HUDEP-2 (cell line): ENCODE results near the gene CLDND1.
"Not testable (repeated sequence)": the region's sequence is repeated elsewhere in the genome, so short reads cannot be mapped to it uniquely, and the experiment has no call there.

ENCODE experiments used
- DNase-seq, 76 experiments: peaks; one replicate each; lab custom pipeline; 2025; ENCODE audit not compliant: unreplicated experiment in 76 of 76; lab: John Stamatoyannopoulos, UW

CLDND1 gene

DNA sequence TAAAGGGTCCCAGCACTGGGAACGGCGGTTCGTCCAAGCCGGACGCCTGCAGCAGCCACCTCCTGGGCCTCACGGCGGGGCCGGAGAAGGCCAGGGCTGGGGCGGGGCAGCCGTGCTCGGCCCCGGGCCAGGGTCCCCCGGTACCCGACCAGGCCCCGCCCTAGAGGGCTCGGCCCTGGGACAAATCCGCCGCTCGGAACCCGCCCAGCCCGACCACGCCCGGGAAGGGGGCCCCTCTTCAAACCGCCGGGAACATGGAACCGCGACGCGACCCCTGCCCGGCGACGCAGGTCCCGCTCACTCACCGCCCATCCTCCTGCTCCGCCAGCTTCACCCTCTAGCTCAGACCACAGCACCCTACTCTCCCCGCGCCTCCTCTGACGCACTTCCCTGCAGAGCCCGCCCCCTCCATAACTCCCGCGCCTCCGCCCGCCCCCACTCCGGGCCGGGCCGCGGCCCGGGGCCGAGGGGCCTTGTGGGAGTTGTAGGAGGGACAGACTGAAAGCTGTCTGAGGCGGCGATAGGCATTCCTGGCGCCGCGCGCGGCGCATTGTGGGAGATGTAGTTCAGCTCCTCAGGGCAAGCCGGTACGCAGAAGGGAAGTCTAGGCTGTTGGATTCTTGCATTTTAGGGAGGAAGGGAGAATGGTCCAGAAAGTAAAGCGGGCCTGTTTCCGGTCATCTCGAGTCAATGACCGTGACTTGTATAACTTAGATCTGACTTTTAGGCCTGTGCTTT lies at the start of gene CLDND1:
Gene CLDND1 (minus strand): TSS at position 359 of the 738 bp plus-strand sequence. CDS start 1,478 bp downstream, outside the sequence.
- peak; percentile 26 to 96 (median 92) for DNase-seq

DNA sequence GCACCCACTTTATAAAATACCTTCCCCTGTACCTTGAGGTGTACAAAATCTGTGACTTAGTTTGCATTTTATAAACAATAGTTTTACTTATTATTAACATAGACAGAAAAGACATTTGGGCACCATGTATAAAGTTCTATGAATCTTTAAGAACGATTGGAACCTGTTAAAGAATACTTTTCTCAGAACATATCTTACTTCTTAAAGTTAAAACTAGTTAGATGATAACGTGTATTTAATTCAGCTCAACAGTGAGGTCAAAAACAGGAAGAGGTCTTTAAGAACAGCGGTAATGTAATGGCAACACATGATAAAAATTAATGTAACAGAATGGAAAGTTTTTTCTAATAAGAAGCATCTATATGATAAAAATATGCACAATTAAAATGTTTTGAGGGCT lies 45.7 kb upstream of the CLDND1 start:
- no peak for DNase-seq

DNA sequence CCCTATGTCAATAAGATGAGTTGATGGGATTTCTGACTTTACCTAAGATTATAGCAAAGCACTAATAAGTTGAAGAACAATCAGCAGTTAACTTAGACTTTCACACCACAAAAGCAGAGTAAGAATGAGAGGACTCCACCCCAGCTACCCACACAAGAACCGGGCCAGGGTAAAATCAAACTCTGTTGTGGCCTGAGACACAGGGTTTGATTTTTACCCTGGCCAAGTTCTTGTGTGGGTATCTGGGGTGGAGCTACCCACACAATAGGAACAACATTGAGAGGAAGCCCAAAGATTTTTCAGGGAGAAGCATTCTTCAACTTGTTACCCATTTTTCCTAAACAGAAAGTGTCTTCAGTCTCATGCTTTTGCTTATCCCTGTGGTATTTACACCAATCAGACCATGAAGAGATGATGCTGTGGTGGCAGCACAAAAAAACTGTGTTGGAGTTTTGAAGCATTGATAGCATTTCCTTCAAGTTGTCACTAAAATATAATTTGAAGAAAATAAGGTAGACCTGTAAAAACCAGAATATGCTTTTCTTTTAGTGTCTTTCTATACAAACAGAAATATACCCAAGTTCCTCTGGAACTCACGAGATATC lies 45.1 kb upstream of the CLDND1 start:
- no peak for DNase-seq

DNA sequence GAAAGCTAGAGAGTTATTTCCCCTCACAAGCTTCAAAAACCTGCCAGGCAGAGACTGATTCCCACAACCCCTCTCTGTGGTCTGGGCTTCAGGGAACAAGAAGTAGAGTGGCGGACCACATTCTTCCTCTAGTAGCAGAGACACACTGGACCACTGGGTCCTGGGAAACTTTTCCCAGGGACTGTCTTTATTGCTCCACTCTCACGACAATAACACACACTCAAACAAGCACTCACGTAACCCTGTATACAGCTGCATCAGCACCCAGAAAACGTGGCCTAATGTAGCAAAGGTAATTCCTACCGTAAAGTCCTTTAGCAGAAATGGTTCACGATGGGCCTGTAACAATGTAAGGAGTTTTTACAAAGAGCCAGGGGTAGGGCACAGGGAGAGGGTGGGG lies 43.1 kb upstream of the CLDND1 start:
- DNase-seq, result no peak

DNA sequence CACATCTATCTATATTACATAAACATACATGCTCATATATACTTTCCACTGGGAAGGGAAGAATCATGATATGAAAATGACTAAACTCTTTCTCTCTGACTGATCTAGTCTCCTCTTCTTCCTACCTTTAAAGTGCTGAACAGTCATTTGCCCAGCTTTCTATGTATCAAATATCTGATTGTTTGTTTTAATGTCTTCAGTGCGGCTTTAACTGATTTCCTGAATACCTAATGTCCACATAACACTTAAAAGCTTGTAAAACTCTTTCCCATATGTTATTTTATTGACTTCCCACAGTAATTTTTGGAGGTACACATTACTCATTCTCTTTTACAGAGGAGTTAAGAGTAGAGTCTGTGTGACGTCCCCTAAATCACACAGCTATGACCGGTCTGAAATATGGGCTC lies 42.5 kb upstream of the CLDND1 start:
- no peak for DNase-seq

DNA sequence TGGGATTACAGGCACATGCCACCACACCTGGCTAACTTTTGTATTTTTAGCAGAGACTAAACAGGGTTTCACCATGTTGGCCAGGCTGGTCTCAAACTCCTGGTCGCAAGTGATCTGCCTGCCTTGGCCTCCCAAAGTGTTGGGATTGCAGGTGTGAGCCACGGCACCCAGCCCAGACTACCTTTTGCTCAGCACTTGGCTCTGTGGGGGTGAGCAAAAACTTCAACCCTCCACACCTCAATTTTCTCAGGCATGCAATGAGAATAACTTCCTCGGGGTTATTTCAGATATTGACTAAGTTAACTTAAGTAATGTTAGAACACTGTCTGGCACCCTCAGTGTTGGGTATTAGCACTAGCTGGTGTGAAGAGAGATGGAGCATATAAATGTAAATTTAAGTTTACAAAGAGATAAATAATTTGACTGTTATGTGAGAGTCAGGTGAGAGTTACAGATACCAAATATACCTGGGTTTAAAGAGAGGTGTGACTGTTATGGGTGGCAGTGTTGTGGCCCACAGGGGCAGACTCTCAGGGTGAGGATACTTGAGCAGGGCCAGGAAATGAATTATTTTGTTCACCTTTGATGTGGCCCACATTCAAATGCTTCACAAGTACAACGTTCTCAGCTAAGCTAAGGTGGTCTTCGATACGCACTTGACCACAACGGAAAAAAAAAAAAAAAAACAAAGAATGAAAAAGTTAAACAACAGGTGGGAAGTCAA lies 41.7 kb upstream of the CLDND1 start:
- DNase-seq, result no peak

DNA sequence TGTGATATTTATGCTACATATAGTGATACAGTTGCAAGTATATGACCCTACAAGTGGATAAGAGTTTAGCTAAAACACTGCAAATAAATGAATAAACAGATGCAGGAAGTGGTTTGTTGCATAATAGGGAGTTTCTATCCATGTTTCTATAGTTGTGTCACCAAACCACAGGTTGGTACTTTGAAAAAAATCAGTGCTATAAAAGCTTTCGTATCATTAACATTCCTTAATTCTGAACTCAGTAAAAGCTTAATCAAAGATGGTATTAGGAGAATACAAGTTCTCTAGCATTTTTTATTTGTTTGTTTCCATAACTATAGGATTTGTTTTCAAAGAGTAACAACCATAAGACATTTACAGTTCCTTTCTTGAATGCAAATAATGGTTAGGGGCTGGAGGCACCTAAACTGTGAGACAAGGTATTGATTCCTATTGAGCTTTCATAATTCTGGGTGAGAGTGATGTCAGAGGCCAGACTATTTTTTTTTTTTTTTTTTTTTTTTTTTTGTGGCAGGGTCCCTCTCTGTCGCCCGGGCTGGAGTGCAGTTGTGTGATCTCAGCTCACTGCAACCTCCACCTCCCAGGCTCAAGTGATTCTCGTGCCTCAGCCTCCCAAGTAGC lies 41.1 kb upstream of the CLDND1 start:
- DNase-seq, result no peak

DNA sequence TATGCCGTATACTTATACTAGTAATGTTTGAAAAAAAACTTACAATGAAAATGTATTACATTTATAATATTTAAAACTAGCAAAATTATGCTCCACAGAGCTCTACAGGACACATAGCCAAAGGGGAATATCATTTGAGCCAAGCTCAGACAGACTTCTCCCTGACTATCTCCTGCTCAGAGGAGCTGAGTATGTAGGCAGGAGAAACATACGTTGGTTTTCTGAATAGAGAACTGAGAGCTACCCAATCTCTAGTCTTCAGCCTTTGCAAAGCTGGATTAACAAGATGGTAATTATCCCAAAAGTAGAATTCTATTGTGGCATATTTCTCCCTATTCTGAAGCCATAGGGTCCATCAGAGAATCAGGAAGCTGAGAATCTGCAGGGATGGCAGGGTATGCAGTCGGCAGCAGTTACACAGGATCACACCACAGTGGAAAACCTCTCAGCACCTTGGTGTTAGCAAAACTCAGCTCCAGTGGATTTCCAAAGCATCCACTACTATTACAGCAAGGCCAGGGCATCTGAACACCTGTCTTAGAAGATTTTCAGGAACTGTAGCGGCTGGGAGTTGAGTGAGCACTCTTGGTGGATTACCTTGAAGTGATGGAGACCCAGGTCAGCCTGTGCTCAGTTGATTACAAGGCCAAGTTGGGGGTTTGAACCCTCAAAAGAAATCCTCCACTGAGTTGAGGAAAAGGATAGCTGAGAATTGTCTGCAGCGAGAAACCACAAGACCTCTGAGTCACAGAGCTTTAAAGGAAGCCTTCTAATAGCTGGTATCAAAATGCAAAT lies 39.2 kb upstream of the CLDND1 start:
- DNase-seq, result no peak

DNA sequence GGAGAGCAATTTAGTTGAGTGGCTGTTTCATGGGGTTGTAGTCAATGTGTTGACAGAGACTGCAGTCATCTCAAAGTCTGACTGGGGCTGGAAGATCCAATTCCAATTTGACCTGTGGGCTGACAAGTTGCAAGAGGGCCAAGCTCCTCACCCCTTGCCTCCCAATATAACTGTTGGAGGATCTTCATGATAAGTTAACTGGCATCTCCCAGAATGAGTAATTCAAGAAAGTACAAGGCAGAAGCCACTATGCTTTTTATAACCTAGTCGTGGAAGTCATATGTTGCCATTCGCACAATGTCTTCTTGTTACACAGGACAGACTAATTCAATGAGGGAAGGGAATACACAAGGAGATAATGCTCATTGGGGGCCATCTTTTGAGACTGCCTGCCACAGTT lies 38.2 kb upstream of the CLDND1 start:
- DNase-seq, result peak in 1 of 76 experiments; percentile 8

DNA sequence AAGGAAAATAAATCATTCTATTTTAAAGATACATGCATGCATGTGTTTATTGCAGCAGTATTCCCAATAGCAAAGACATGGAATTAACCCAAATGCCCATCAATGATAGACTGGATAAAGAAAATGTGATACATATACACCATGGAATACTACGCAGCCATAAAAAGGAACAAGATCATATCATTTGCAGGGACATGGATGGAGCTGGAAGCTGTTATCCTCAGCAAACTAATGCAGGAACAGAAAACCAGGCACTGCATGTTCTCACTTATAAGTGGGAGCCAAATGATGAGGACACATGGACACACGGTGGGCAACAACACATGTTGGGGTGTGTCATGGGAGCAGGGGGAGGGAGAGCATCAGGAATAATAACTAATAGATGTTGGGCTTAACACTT lies 37.1 kb upstream of the CLDND1 start:
- not testable (repeated sequence) for DNase-seq

DNA sequence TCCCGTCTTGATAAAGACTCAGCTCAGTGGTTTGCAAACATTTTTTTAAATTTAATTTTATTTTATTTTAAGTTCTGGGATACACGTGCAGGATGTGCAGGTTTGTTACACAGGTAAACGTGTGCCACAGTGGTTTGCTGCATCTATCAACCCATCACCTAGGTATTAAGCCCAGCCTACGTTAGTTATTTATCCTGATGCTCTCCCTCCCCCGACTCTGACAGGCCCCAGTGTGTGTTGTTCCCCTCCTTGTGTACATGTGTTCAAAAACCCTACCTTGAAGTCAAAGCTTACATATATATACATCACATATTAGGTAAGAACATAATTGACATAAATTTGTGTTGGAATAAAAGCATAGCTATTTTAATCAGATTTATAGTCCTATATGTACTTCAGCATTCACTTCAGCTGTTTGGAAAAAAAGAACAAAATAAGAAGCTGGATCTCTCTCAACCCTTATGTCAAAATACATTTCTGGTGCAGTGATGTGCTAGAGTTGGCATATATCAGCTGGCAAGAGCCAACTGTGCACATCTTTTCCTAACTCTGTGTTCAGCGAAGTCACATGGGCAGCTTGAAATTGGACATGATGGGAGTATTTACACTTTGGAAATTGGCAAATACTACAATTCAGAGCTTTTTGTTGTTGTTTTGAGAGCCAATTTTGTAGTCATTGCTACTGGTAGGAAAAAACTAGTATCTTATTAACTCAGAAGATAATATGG lies 35.6 kb upstream of the CLDND1 start:
- DNase-seq, result no peak

DNA sequence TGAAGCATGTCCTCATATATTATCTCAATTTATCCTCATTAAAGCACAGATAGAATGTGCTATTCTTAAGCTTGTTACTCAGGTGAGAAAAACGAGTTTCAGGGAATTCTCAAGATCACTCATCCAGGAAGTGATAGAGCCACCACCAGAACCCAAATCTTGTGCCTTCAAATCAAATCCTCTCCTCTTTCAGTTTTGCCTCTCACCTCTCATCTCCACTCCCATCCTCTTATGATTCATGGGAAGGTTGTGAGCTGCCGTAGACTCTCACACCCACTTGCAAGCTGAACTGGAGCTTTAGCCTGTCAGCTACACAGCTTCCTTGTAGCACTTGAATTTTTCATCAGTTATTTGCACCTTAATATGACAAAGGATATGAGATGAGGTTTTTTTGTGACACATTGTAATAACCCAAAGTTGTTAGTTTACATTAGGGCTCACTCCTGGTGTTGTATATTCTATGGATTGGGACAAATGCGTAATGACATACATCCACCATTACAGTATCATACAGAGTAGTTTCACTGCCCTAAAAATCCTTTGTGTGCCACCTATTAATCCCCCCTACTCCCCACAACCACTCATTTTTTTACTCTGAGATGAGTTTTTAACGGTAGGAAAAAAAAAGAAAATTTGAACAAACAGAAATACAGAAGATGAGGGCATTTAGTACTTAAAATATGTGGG lies 34.8 kb upstream of the CLDND1 start:
- no peak for DNase-seq

DNA sequence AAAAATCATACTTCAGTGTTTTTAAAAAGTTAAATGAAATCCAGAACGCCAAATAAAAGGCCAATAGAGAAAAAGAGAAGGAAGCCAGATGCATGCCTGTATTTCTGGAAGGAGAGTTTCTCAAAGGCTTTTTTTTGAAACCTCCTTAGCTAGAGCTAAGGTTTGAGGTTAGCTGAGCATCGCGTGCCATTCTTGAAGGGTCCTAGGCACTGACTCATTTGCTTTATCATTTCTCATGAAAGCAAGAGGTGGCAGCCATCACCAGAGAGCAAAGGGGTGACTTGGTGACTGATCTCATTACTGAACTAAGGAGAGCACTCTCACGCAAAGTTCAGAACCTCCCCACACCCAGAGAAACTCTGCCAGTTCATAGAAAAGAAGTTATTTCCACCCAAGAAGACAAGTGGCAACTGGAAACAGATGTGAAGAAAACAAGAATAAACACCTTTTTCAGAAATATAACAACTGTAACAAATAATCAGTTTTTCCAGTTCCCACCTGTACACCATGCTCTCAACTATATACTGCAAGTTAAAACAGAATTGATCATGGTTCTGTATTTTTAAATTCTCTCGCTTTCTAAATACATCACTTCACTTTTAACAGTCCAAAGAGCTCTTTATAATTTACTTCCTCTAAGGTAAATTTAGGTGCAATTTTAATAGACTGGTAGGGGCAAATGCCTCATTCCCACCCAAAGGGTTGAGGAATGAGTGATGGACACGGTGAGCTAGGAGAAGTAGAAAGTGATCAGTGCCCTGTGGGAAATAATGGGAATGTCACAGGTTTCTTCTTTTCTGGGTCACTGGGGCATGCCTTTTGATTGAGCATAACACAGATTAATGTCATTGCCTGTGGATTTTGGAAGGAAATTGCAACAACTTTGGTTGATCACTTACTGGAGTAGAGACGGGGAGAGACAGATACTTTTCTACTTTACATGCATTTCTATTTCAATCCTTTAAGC lies 33.7 kb upstream of the CLDND1 start:
- no peak for DNase-seq

DNA sequence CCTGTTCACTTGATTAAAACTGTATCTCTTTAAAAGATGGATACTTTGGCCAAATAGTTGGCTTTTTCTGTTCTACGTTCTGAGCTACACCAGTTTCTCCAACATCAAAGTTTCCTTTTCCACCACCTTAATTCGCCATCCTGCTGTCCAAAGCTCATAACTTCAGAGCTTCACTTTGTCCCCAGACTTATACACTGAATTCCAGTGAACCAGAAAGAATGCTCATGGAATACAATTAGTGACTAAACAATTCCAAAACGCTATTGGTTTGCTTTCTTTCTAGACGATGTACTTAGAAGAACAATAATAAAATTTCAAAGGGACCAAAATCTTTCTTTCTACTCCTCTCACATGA lies 32.3 kb upstream of the CLDND1 start:
- DNase-seq, result no peak

DNA sequence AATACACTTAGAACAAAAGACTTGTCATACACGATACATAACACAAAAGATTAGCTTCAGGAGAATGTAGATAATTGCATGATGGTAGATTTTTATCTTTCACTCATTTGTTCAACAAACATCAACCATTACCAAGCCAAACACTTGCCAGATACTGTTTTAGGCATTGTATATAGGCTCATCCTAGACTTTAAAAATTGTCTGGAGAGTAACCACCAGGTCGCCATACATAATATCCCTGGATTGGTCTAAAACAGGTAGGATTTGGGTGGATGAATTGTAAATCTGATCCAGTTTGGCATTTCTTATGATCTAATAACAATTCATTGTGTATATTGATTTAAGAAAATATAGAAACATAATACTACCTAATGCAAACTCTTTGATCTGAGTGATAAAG lies 31.9 kb upstream of the CLDND1 start:
- no peak for DNase-seq

DNA sequence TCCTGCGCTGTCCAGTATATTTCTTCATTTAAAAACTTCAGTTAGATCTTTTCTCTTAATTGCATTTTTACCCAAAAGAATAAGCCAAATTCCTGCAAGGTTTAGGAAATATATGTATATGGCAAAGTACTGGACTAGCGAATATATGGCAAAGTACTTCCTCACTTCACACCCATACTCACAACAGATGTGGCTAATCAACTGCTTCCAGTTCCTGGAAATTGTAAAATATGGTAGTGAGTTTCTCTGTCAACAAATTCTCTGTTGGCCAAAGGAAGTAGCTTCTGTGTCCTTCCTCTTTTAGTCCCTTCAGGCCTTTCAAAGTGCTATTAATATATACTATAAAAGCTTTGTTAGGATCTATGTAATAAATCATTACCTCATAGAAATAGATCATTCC lies 31.1 kb upstream of the CLDND1 start:
- DNase-seq, result peak in 5 of 76 experiments; percentile 8 to 43 (median 10)

DNA sequence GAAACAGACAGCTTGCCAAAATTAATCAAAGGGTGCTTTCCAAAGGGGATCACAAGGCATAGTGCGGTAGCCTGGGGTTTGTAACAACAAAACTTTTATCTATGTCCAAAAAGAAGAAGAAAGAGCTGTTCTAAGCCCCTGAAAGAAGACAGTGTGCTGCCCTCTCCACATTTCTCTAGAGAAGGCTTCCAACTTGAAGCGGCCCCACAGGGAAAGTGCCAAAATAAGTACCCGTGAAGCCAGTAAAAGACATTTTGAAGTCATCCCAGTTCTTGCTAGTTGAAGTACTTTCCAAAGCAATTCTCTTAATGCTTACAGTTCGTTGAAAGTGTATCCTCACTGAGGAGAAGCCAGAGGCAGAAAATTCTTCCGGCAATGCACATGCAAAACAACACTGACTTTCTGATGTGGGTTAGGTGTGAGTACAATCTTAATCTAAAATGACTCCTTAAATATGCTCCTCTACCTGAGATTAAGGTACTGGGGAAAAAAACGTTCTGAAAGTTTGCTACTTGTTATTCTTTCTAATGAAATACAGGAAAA lies 30.4 kb upstream of the CLDND1 start:
- no peak for DNase-seq
